Stimulated activated CD8-positive, alpha-beta memory T cell treated with anti-CD3 and anti-CD28 coated beads, Interleukin-2, amount 100 ng/mL, for 1 hour (primary cell): Measurements from ENCODE around the gene TNPO2.
"Not testable (repeated sequence)": the region's sequence is repeated elsewhere in the genome, so short reads cannot be mapped to it uniquely, and the experiment has no call there.

ENCODE experiments used
- DNase-seq, 2 donors: peaks; one replicate each; pipeline ENCODE4 v3.0.0-alpha.2; 2020; ENCODE audit warnings: low read depth in 2 of 2

The TNPO2 gene

GRCh38 chr19:12705654-12706331 lies 17.9 kb downstream of the TNPO2 start:
- DNase-seq = no peak

- no peak for DNase-seq
Observed at GRCh38 chr19:12705169-12705568, 18.6 kb downstream of the TNPO2 start.

GRCh38 chr19:12703046-12703445 lies 20.7 kb downstream of the TNPO2 start:
- DNase-seq = no peak

- no peak for DNase-seq
Observed at GRCh38 chr19:12701596-12702282, 22.0 kb downstream of the TNPO2 start.

- no peak for DNase-seq
Observed at GRCh38 chr19:12698138-12698537, 25.6 kb downstream of the TNPO2 start.

GRCh38 chr19:12697425-12697824 lies 26.3 kb downstream of the TNPO2 start:
- DNase-seq = not testable (repeated sequence)

- DNase-seq = peak; percentile 95 to 98
Observed at GRCh38 chr19:12696366-12697335, 27.1 kb downstream of the TNPO2 start, which contains the start of gene FBXW9. TSS of gene FBXW9 (minus strand) at chr19:12696631. CDS start at chr19:12696581, 50 bp downstream.

GRCh38 chr19:12695997-12696365 lies 27.8 kb downstream of the TNPO2 start:
- DNase-seq = no peak

- DNase-seq = no peak
Observed at GRCh38 chr19:12695514-12695913, 28.2 kb downstream of the TNPO2 start.

GRCh38 chr19:12695096-12695495 lies 28.6 kb downstream of the TNPO2 start:
- no peak for DNase-seq

GRCh38 chr19:12694641-12695040 lies 29.1 kb downstream of the TNPO2 start:
- no peak for DNase-seq

GRCh38 chr19:12692960-12693359 lies 30.8 kb downstream of the TNPO2 start:
- DNase-seq = no peak

- no peak for DNase-seq
Observed at GRCh38 chr19:12689581-12690216, 34.0 kb downstream of the TNPO2 start.

- DNase-seq = no peak
Observed at GRCh38 chr19:12689012-12689411, 34.7 kb downstream of the TNPO2 start.

- no peak for DNase-seq
Observed at GRCh38 chr19:12687496-12688196, 36.1 kb downstream of the TNPO2 start, which contains the start of gene GNG14. TSS of gene GNG14 (plus strand) at chr19:12687998. CDS start at chr19:12688049, 51 bp downstream.

GRCh38 chr19:12685831-12686230 lies 37.9 kb downstream of the TNPO2 start:
- DNase-seq = no peak

- peak; percentile 70 to 83 for DNase-seq
Observed at GRCh38 chr19:12681074-12681987, 42.4 kb downstream of the TNPO2 start, which contains the start of gene DHPS. TSS of gene DHPS (minus strand) at chr19:12681880. CDS start at chr19:12681766, 114 bp downstream.

GRCh38 chr19:12680034-12680433 lies 43.7 kb downstream of the TNPO2 start:
- no peak for DNase-seq

GRCh38 chr19:12678039-12678438 lies 45.7 kb downstream of the TNPO2 start:
- not testable (repeated sequence) for DNase-seq

- DNase-seq = no peak
Observed at GRCh38 chr19:12676928-12677327, 46.8 kb downstream of the TNPO2 start.
